CD4-positive, alpha-beta T cell (primary cell): ENCODE data around the gene ANAPC7. TPM values are rescaled to one million over a fixed set of nuclear protein-coding genes. Genes with fewer than 3 reads are reported as not detected.

ENCODE experiments used
- ATAC-seq: fragments of 200-7000 bp; cut with Tn5 transposase; one replicate; pipeline ENCODE4 v1.10.0; 2022; ENCODE audit warnings: mild to moderate bottlenecking; ENCODE audit not compliant: poor library complexity
- CTCF ChIA-PET: fragments of 350-600 bp; sonication (Branson Sonifier 250); formaldehyde crosslinking; loops from one replicate; lab custom pipeline; 2021; ENCODE audit warnings: antibody characterized with exemption, inconsistent platforms; lab: Charles Lee
- POLR2A ChIA-PET: fragments of 350-600 bp; sonication (Branson Sonifier 250); formaldehyde crosslinking; loops from one replicate; lab custom pipeline; 2021; ENCODE audit warnings: antibody characterized with exemption, inconsistent platforms; lab: Charles Lee
- DNase-seq, 14 experiments: peaks; one replicate each; pipeline ENCODE4 v3.0.0-alpha.2; 2013 to 2020; ENCODE audit warnings: mixed read lengths in 2 of 14
- H3K27ac ChIP-seq, 2 donors: one replicate each; pipeline versions ENCODE4 v1.5.1 to v1.7.0; 2013; ENCODE audit warnings: low read length in 2 of 2, low read depth in 1 of 2, mild to moderate bottlenecking in 1 of 2
- H3K27me3 ChIP-seq, 2 experiments: 1 replicate in 1 of 2; 2 replicates in 1 of 2; pipeline versions ENCODE4 v1.6.1 to v1.7.0; 2013; ENCODE audit warnings: low read length in 2 of 2, control low read depth in 1 of 2, mild to moderate bottlenecking in 1 of 2, moderate library complexity in 1 of 2; ENCODE audit not compliant: insufficient read depth in 2 of 2, control insufficient read depth in 1 of 2
- H3K36me3 ChIP-seq: one replicate; pipeline ENCODE4 v1.6.1; 2013; ENCODE audit warnings: low read length, control low read depth; ENCODE audit not compliant: insufficient read depth
- H3K4me1 ChIP-seq: one replicate; pipeline ENCODE4 v1.6.1; 2013; ENCODE audit warnings: low read length, control low read depth; ENCODE audit not compliant: insufficient read depth
- H3K4me3 ChIP-seq: one replicate; pipeline ENCODE4 v1.5.1; 2013; ENCODE audit warnings: mild to moderate bottlenecking, low read length, moderate library complexity
- H3K9me3 ChIP-seq, 2 experiments: 1 replicate in 1 of 2; 2 replicates in 1 of 2; pipeline versions ENCODE4 v1.6.1 to v1.7.0; 2013; ENCODE audit warnings: low read length in 2 of 2, mild to moderate bottlenecking in 2 of 2, control low read depth in 1 of 2, moderate library complexity in 1 of 2; ENCODE audit not compliant: control insufficient read depth in 1 of 2, insufficient read depth in 1 of 2
- H3K27ac Mint-ChIP-seq: one replicate; pipeline ENCODE4 v1.8.0; 2020; ENCODE audit warnings: mixed read lengths
- H3K27me3 Mint-ChIP-seq: one replicate; pipeline ENCODE4 v1.8.0; 2021; ENCODE audit warnings: mixed read lengths
- H3K36me3 Mint-ChIP-seq: one replicate; pipeline ENCODE4 v1.8.0; 2021; ENCODE audit warnings: low read depth, mixed read lengths
- H3K4me1 Mint-ChIP-seq: one replicate; pipeline ENCODE4 v1.8.0; 2021; ENCODE audit warnings: low read depth, mixed read lengths
- H3K4me3 Mint-ChIP-seq: one replicate; pipeline ENCODE4 v1.8.0; 2020; ENCODE audit warnings: mild to moderate bottlenecking, mixed read lengths
- H3K9me3 Mint-ChIP-seq: one replicate; pipeline ENCODE4 v1.8.0; 2020; ENCODE audit warnings: mixed read lengths
- intact Hi-C, 2 experiments: fragments of 100-400 bp; cut with DNase I in 1 of 2; cut with micrococcal nuclease in 1 of 2; formaldehyde crosslinking; loops; one replicate each; pipeline versions ENCODE4 v1.15.1 to v1.9.0; 2023 to 2025; cut with DNase I, micrococcal nuclease
- total RNA-seq, 174 experiments: library from RNA in 2 of 174; stranded (reverse) in 2 of 174; gene quantifications; one replicate each; pipeline ENCODE4 v1.2.3 and lab custom pipeline; 2021 to 2026
- TF ChIP-seq, protein P1 (sequence below): fragments of 200-600 bp; IDR thresholded peaks from one replicate; pipeline ENCODE4 v1.8.0; 2022; ENCODE audit warnings: antibody characterized with exemption, mild to moderate bottlenecking

Gene ANAPC7
- total RNA-seq, 2 experiments from 2014 or later, result 16.4 to 18.2 TPM

- no peaks in the 10 kb centered on the region for H3K4me1 ChIP-seq
- ChIA-PET POLR2A (no interaction called here), CTCF (no interaction called here)
- H3K9me3 ChIP-seq, result no peaks in the 10 kb centered on the region
- TF ChIP-seq, protein P1, sequence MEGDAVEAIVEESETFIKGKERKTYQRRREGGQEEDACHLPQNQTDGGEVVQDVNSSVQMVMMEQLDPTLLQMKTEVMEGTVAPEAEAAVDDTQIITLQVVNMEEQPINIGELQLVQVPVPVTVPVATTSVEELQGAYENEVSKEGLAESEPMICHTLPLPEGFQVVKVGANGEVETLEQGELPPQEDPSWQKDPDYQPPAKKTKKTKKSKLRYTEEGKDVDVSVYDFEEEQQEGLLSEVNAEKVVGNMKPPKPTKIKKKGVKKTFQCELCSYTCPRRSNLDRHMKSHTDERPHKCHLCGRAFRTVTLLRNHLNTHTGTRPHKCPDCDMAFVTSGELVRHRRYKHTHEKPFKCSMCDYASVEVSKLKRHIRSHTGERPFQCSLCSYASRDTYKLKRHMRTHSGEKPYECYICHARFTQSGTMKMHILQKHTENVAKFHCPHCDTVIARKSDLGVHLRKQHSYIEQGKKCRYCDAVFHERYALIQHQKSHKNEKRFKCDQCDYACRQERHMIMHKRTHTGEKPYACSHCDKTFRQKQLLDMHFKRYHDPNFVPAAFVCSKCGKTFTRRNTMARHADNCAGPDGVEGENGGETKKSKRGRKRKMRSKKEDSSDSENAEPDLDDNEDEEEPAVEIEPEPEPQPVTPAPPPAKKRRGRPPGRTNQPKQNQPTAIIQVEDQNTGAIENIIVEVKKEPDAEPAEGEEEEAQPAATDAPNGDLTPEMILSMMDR, result no peak
- H3K36me3 Mint-ChIP-seq, result peaks cover 29% of the 10 kb centered on the region
- DNase-seq (no peak), ATAC-seq (no peak)
- H3K27ac Mint-ChIP-seq, result peak overlapping the region; percentile 3
- H3K27ac ChIP-seq, result no peak overlapping the region
- H3K4me3 Mint-ChIP-seq, result no peak overlapping the region
- no peaks in the 10 kb centered on the region for H3K4me1 Mint-ChIP-seq
- intact Hi-C loops, result no loop called here
- H3K27me3 Mint-ChIP-seq, result no peaks in the 10 kb centered on the region
- no peaks in the 10 kb centered on the region for H3K9me3 Mint-ChIP-seq
- peaks cover 31% of the 10 kb centered on the region for H3K36me3 ChIP-seq
- no peaks in the 10 kb centered on the region for H3K27me3 ChIP-seq
- H3K4me3 ChIP-seq, result no peak overlapping the region
Observed at GRCh38 chr12:110369992-110370391, 33.5 kb downstream of the ANAPC7 start.

- ATAC-seq (no peak), DNase-seq (no peak)
- no peaks in the 10 kb centered on the region for H3K9me3 ChIP-seq
- H3K27ac Mint-ChIP-seq, result no peak overlapping the region
- TF ChIP-seq, protein P1, result no peak
- H3K9me3 Mint-ChIP-seq, result no peaks in the 10 kb centered on the region
- ChIA-PET POLR2A (no interaction called here), CTCF (no interaction called here)
- no peaks in the 10 kb centered on the region for H3K27me3 ChIP-seq
- H3K36me3 ChIP-seq, result peaks cover 8% of the 10 kb centered on the region
- intact Hi-C loops, result no loop called here
- no peak overlapping the region for H3K4me3 Mint-ChIP-seq
- H3K36me3 Mint-ChIP-seq, result peaks cover 4% of the 10 kb centered on the region
- no peak overlapping the region for H3K4me3 ChIP-seq
- H3K4me1 Mint-ChIP-seq, result no peaks in the 10 kb centered on the region
- H3K4me1 ChIP-seq, result no peaks in the 10 kb centered on the region
- H3K27me3 Mint-ChIP-seq, result no peaks in the 10 kb centered on the region
- no peak overlapping the region for H3K27ac ChIP-seq
Observed at GRCh38 chr12:110367181-110367864, 36.2 kb downstream of the ANAPC7 start.

DNA sequence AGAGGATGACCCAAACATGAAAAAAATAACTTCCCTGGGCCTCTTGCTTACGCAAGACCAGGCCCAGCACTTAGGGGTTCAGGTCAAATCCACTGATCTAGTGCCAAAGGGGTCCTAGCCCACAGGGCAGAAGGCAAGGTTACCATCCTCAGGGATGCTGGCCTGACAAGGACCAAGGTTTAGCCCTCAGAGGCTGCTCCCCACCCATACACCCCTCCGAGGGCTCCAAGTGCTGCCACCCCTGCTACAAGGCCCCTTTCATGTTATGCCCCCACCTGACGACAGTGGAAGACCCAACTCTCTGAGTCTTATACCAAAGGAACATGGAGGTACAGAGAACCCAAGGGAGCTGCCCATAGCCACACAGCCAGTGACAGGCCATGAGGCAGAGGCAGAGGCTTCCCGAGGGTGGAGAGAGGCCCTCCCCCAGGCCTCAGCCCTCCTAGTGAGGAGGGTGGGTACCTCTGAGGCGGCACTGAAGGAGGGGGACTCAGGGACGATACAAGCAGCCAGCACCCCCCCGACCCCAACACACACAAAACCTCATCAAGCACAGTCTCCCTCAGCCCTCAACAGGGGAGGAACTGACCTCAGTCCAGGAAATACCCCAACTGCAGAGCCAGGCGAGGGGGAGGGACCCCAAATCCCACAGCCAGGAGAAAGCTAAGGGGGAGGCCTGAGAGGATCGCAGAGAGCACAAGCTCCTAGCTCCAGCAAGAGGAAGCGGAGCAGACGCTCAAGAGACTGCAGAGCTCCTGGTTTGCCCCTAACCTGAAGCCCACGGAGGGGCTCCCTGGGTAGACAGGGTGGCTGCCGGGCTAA is 37.0 kb downstream of the ANAPC7 start:
- H3K9me3 Mint-ChIP-seq, result no peaks in the 10 kb centered on the region
- POLR2A ChIA-PET, result no interaction called here

More for the DNA sequence above, 37.0 kb downstream of the ANAPC7 start:
- Histone ChIP-seq H3K4me1 (no peaks in the 10 kb centered on the region), H3K4me3 (no peak overlapping the region), H3K27me3 (no peaks in the 10 kb centered on the region), H3K9me3 (no peaks in the 10 kb centered on the region), H3K27ac (no peak overlapping the region), H3K36me3 (no peaks in the 10 kb centered on the region)
- ATAC-seq (no peak), DNase-seq (no peak)
- Mint-ChIP-seq H3K4me3 (no peak overlapping the region), H3K4me1 (no peaks in the 10 kb centered on the region), H3K27me3 (no peaks in the 10 kb centered on the region), H3K27ac (no peak overlapping the region), H3K36me3 (no peaks in the 10 kb centered on the region)
- TF ChIP-seq, protein P1, result no peak
- CTCF ChIA-PET, result no interaction called here
- intact Hi-C loops, result no loop called here
